OCI-LY1 (cell line): ENCODE measurements around the gene E2F8.
"Not testable (repeated sequence)": the region's sequence is repeated elsewhere in the genome, so short reads cannot be mapped to it uniquely, and the experiment has no call there.

Experiments
- EZH2 ChIP-seq: fragments of 200-600 bp; sonication (generic), shearing (Covaris generic); IDR thresholded peaks from 2 replicates; pipeline ENCODE4 v1.8.0; 2017; ENCODE audit warnings: borderline replicate concordance, mixed run types, mild to moderate bottlenecking, antibody characterized with exemption, low read length, moderate library complexity, mixed read lengths
- TF ChIP-seq, protein P1 (sequence below): fragments of 200-600 bp; sonication (generic), shearing (Covaris generic); IDR thresholded peaks from 2 replicates; pipeline ENCODE4 v1.5.1; 2017; ENCODE audit warnings: mild to moderate bottlenecking, antibody characterized with exemption, low read length, moderate library complexity, mixed read lengths

DNA sequence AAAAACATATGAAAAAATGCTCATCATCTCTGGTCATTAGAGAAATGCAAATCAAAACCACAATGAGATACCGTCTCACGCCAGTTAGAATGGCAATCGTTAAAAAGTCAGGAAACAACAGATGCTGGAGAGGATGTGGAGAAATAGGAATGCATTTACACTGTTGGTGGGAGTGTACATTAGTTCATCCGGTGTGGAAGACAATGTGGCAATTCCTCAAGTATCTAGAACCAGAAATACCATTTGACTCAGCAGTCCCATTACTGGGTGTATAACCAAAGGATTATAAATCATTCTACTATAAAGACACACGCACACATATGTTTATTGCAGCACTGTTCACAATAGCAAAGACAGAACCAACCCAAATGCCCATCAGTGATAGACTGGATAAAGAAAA, 32.5 kb upstream of the E2F8 start:
- TF ChIP-seq, protein P1, sequence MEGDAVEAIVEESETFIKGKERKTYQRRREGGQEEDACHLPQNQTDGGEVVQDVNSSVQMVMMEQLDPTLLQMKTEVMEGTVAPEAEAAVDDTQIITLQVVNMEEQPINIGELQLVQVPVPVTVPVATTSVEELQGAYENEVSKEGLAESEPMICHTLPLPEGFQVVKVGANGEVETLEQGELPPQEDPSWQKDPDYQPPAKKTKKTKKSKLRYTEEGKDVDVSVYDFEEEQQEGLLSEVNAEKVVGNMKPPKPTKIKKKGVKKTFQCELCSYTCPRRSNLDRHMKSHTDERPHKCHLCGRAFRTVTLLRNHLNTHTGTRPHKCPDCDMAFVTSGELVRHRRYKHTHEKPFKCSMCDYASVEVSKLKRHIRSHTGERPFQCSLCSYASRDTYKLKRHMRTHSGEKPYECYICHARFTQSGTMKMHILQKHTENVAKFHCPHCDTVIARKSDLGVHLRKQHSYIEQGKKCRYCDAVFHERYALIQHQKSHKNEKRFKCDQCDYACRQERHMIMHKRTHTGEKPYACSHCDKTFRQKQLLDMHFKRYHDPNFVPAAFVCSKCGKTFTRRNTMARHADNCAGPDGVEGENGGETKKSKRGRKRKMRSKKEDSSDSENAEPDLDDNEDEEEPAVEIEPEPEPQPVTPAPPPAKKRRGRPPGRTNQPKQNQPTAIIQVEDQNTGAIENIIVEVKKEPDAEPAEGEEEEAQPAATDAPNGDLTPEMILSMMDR: not testable (repeated sequence)
- not testable (repeated sequence) for TF ChIP-seq EZH2
